Astrocyte (in vitro differentiated cells and primary cell): Measurements from ENCODE around the gene C10orf143. TPM values are rescaled to one million over a fixed set of nuclear protein-coding genes. Genes with fewer than 3 reads are reported as not detected.

Experiments
- DNase-seq: peaks from one replicate; pipeline ENCODE4 v3.0.0-alpha.2; 2010; ENCODE audit warnings: low read depth
- FAIRE-seq: peaks from 2 replicates; lab custom pipeline; 2011; peaks lifted over from hg19 to GRCh38; lab: Jason Lieb, UNC
- H2AFZ ChIP-seq: 2 replicates; pipeline ENCODE4 v1.6.0; 2012; ENCODE audit warnings: low read depth, low read length, inconsistent platforms
- H3K27ac ChIP-seq: 2 replicates; pipeline ENCODE4 v1.5.1; 2011; ENCODE audit warnings: low read depth, low read length, inconsistent platforms
- H3K27me3 ChIP-seq: 2 replicates; pipeline ENCODE4 v1.6.0; 2011; ENCODE audit warnings: low read length, inconsistent platforms; ENCODE audit not compliant: insufficient read depth
- H3K36me3 ChIP-seq: 2 replicates; pipeline ENCODE4 v1.5.1; 2011; ENCODE audit warnings: low read length, inconsistent platforms; ENCODE audit not compliant: insufficient read depth
- H3K4me1 ChIP-seq: 2 replicates; pipeline ENCODE4 v1.5.1; 2011; ENCODE audit warnings: low read length, inconsistent platforms; ENCODE audit not compliant: insufficient read depth
- H3K4me2 ChIP-seq: 2 replicates; pipeline ENCODE4 v1.6.0; 2012; ENCODE audit warnings: low read length, inconsistent platforms
- H3K4me3 ChIP-seq: 2 replicates; pipeline ENCODE4 v1.5.1; 2011; ENCODE audit warnings: low read depth, mild to moderate bottlenecking, low read length, inconsistent platforms; ENCODE audit not compliant: insufficient read depth
- H3K79me2 ChIP-seq: 2 replicates; pipeline ENCODE4 v1.6.0; 2012; ENCODE audit warnings: mild to moderate bottlenecking, low read length, inconsistent platforms; ENCODE audit not compliant: insufficient read depth
- H3K9ac ChIP-seq: 2 replicates; pipeline ENCODE4 v1.6.0; 2012; ENCODE audit warnings: mild to moderate bottlenecking, low read length, inconsistent platforms
- H3K9me3 ChIP-seq: 2 replicates; pipeline ENCODE4 v1.5.1; 2012; ENCODE audit warnings: low read depth, mild to moderate bottlenecking, low read length, inconsistent platforms; ENCODE audit not compliant: insufficient read depth
- H4K20me1 ChIP-seq: 2 replicates; pipeline ENCODE4 v1.6.0; 2012; ENCODE audit warnings: low read length, inconsistent platforms; ENCODE audit not compliant: insufficient read depth
- H3K27ac Mint-ChIP-seq: one replicate; pipeline ENCODE4 v1.8.0; 2021; ENCODE audit warnings: mild to moderate bottlenecking, mixed read lengths; ENCODE audit not compliant: unreplicated experiment
- H3K27me3 Mint-ChIP-seq: one replicate; pipeline ENCODE4 v1.8.0; 2021; ENCODE audit warnings: low read depth, mixed read lengths; ENCODE audit not compliant: unreplicated experiment
- H3K36me3 Mint-ChIP-seq: one replicate; pipeline ENCODE4 v1.8.0; 2021; ENCODE audit warnings: low read depth, mixed read lengths; ENCODE audit not compliant: unreplicated experiment
- H3K4me1 Mint-ChIP-seq: one replicate; pipeline ENCODE4 v1.8.0; 2021; ENCODE audit warnings: low read depth, mixed read lengths; ENCODE audit not compliant: unreplicated experiment
- H3K4me3 Mint-ChIP-seq: one replicate; pipeline ENCODE4 v1.8.0; 2021; ENCODE audit warnings: mild to moderate bottlenecking, moderate library complexity, mixed read lengths; ENCODE audit not compliant: unreplicated experiment
- H3K9me3 Mint-ChIP-seq: one replicate; pipeline ENCODE4 v1.8.0; 2021; ENCODE audit warnings: mild to moderate bottlenecking, mixed read lengths; ENCODE audit not compliant: unreplicated experiment
- EZH2 ChIP-seq: IDR thresholded peaks from 2 replicates; pipeline ENCODE4 v1.6.1; 2012; ENCODE audit warnings: mild to moderate bottlenecking, low read length, inconsistent platforms; ENCODE audit not compliant: insufficient read depth
- total RNA-seq: library from RNA; stranded (reverse); gene quantifications from 2 replicates; pipeline ENCODE4 v1.2.1, GENCODE V29; 2021
- TF ChIP-seq, protein P1 (sequence below): IDR thresholded peaks from 2 replicates; pipeline ENCODE4 v1.5.1; 2011; ENCODE audit warnings: low read depth, mild to moderate bottlenecking, inconsistent platforms, low read length, moderate library complexity; ENCODE audit not compliant: insufficient read depth

C10orf143 gene
- total RNA-seq, 1 donor from 2014 or later, result 0.73 TPM

DNA sequence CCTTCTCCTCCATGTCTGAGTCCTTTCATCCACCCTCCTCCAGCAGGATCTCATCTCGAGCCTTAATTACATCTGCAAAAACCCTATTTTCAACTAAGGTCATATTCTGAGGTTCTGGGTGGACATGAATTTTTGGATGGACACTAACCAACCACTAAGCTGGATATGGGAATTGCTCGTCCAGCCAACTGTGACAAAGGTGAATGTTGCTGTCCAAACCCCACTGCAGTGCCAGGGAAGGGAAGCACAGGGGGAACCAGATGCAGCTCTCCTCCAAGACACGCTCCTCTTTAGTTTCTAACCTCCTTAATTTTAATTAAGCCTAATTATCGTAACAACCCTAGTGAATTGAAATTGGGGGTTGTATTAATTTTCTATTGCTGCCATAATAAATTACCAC, 81.4 kb downstream of the C10orf143 start:
- Histone ChIP-seq H3K4me3 (no peak overlapping the region), H3K79me2 (no peaks in the 10 kb centered on the region), H3K9ac (no peak overlapping the region), H3K36me3 (no peaks in the 10 kb centered on the region), H3K27ac (no peak overlapping the region), H3K9me3 (no peaks in the 10 kb centered on the region), H4K20me1 (no peaks in the 10 kb centered on the region), H3K27me3 (no peaks in the 10 kb centered on the region), H3K4me1 (no peaks in the 10 kb centered on the region), H3K4me2 (no peak overlapping the region), H2AFZ (no peak overlapping the region)
- DNase-seq (no peak), FAIRE-seq (no peak)
- Mint-ChIP-seq H3K27me3 (peaks cover 14% of the 10 kb centered on the region), H3K9me3 (peaks cover 2% of the 10 kb centered on the region), H3K36me3 (no peaks in the 10 kb centered on the region), H3K27ac (no peak overlapping the region), H3K4me1 (no peaks in the 10 kb centered on the region), H3K4me3 (no peak overlapping the region)
- TF ChIP-seq, protein P1, sequence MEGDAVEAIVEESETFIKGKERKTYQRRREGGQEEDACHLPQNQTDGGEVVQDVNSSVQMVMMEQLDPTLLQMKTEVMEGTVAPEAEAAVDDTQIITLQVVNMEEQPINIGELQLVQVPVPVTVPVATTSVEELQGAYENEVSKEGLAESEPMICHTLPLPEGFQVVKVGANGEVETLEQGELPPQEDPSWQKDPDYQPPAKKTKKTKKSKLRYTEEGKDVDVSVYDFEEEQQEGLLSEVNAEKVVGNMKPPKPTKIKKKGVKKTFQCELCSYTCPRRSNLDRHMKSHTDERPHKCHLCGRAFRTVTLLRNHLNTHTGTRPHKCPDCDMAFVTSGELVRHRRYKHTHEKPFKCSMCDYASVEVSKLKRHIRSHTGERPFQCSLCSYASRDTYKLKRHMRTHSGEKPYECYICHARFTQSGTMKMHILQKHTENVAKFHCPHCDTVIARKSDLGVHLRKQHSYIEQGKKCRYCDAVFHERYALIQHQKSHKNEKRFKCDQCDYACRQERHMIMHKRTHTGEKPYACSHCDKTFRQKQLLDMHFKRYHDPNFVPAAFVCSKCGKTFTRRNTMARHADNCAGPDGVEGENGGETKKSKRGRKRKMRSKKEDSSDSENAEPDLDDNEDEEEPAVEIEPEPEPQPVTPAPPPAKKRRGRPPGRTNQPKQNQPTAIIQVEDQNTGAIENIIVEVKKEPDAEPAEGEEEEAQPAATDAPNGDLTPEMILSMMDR, result no peak

DNA sequence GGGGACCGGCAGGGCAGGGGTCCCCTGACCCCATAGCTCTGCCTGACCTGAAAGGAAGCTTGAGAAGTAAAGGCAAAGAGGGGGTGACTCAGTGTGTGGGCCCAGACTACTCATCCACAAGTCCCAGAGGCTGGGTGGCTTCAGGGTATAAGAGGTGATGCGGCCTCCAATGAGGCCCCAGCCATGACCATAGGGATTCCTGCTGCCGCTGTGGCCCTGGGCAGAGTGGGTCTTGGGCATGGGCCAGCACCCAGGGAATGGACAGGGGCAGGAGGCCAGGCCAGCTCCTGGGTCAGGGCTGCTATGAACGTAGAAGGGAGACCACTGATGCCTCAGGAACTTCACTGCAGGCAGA, 82.2 kb downstream of the C10orf143 start:
- Histone ChIP-seq H3K27ac (no peak overlapping the region), H3K36me3 (no peaks in the 10 kb centered on the region), H4K20me1 (no peaks in the 10 kb centered on the region), H2AFZ (no peak overlapping the region), H3K27me3 (no peaks in the 10 kb centered on the region), H3K79me2 (no peaks in the 10 kb centered on the region), H3K9me3 (no peaks in the 10 kb centered on the region), H3K4me1 (no peaks in the 10 kb centered on the region), H3K4me2 (no peak overlapping the region), H3K9ac (no peak overlapping the region), H3K4me3 (no peak overlapping the region)
- no peak for DNase-seq
- Mint-ChIP-seq H3K4me3 (no peak overlapping the region), H3K27ac (no peak overlapping the region), H3K36me3 (no peaks in the 10 kb centered on the region), H3K27me3 (peaks cover 14% of the 10 kb centered on the region), H3K9me3 (peaks cover 2% of the 10 kb centered on the region), H3K4me1 (no peaks in the 10 kb centered on the region)
- TF ChIP-seq, protein P1, result no peak
- TF ChIP-seq EZH2, result no peak
- FAIRE-seq, result no peak

DNA sequence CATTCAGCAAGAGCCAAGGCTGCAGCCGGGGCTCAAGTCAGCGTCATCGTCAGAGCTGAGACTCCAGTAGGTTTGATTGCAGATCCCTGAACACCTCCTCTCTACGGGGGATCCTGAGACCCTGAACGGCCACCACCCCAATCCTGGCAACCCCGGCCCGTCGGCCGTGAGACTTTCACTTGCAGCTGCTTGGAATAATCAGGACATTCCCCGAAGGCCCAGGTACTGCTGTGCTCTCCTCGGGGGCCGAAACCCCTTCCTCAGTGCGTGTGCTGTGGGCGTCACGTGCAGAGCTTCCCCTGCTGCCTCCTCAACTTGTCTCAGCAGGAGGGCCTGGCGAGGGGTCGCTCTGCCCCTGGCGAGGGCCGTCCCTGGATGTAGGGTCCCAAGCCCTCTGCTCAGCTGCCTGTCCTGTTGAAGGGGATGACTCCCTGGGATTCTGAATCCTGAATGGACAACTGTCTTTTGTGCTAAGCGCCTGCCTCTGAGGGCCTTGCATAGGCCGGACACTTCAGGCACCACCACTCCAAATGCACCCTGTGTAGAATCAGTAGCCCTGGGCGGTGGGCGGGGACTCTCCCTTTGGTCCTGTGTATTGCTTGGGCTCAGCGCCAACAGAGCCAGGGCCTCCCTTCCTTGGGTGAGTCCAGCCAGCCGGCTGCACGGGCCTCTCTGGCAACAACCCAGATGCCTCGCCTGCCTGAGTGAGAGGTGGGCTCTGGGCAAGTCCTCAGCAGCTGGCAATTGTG, 82.7 kb downstream of the C10orf143 start:
- H3K27ac ChIP-seq, result no peak overlapping the region
- DNase-seq, result no peak
- no peaks in the 10 kb centered on the region for H3K36me3 ChIP-seq
- no peak overlapping the region for H3K9ac ChIP-seq
- no peak overlapping the region for H3K4me2 ChIP-seq
- no peak for TF ChIP-seq EZH2
- TF ChIP-seq, protein P1, result no peak
- no peaks in the 10 kb centered on the region for H3K4me1 Mint-ChIP-seq
- H3K4me3 ChIP-seq, result no peak overlapping the region
- H3K9me3 Mint-ChIP-seq, result peaks cover 2% of the 10 kb centered on the region
- no peaks in the 10 kb centered on the region for H3K27me3 ChIP-seq
- no peak for FAIRE-seq
- H3K9me3 ChIP-seq, result no peaks in the 10 kb centered on the region
- H3K27me3 Mint-ChIP-seq, result peaks cover 14% of the 10 kb centered on the region
- H2AFZ ChIP-seq, result no peak overlapping the region
- H3K27ac Mint-ChIP-seq, result no peak overlapping the region
- peaks cover 5% of the 10 kb centered on the region for H3K4me1 ChIP-seq
- no peaks in the 10 kb centered on the region for H3K79me2 ChIP-seq
- no peaks in the 10 kb centered on the region for H3K36me3 Mint-ChIP-seq
- no peaks in the 10 kb centered on the region for H4K20me1 ChIP-seq
- no peak overlapping the region for H3K4me3 Mint-ChIP-seq
